ENCODE measurements around the gene CLEC20A. TPM values are rescaled to one million over a fixed set of nuclear protein-coding genes. Genes with fewer than 3 reads are reported as not detected.

The CLEC20A gene
- total RNA-seq, 3 donors from 2014 or later, result not detected

DNA sequence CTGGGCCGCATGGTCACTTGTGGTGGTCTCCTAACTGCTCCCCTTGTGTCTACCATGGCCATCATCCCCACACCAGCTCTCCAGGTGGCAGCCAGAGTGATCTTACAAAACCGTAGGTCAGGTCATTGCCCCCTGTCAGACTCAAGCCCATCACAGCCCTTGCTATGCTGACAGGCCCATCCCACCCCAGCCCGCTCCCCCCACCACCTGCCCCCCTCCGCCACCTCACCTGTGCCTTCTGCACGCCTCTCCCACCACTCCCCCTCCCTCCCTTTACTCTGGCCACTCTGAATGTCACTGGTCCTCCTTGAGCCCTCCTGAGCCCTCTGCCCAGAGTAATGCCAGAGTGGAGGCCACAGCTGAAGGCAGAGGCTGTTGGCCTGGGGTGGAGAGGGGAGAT lies 44.6 kb upstream of the CLEC20A start:
- intact Hi-C loops (cut with DNase I, micrococcal nuclease), result loop anchor here in 1 of 2 donors (5.0 kb wide), 1 partner anchor 211 kb away; no protein-coding TSS in a partner anchor
- Histone ChIP-seq H3K9me3 (no peaks in the 10 kb centered on the region), H3K36me3 (ENCODE audit: low read depth) (no peaks in the 10 kb centered on the region), H3K4me3 (no peak overlapping the region), H3K4me1 (ENCODE audit: low read depth) (peaks cover 28% of the 10 kb centered on the region)
- DNase-seq, result no peak
- no peak for TF ChIP-seq CTCF (IDR thresholded peaks at IDR 0.05)
- ATAC-seq, result no peak

DNA sequence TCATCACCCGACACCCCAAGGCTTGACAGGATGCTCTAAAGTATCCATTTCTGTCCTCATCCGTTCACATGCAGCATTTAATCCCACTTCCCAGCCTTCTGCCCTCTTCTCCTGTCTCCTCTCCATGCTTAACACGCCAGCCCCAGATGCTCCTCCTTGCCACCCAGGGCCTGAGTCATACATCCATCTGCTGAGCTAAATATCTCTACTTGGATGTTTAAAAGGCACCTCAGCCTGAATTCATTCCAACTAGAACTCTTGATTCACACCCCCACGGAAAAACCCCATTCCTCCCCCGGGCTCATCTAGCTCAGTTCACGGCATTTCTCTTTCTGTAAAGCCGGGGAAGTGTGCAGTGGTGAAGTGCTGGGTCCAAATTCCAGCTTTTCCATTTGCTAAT lies 43.9 kb upstream of the CLEC20A start:
- TF ChIP-seq CTCF (IDR thresholded peaks at IDR 0.05), result no peak
- DNase-seq (no peak), ATAC-seq (no peak)
- intact Hi-C loops (cut with DNase I, micrococcal nuclease), result loop anchor here in 1 of 2 donors (5.0 kb wide), 1 partner anchor 212 kb away; no protein-coding TSS in a partner anchor
- Histone ChIP-seq H3K4me3 (no peak overlapping the region), H3K36me3 (ENCODE audit: low read depth) (no peaks in the 10 kb centered on the region), H3K4me1 (ENCODE audit: low read depth) (peaks cover 30% of the 10 kb centered on the region), H3K9me3 (no peaks in the 10 kb centered on the region)

GRCh38 chr1:178540204-178540603 lies 43.4 kb upstream of the CLEC20A start:
- Histone ChIP-seq H3K9me3 (no peaks in the 10 kb centered on the region), H3K4me3 (no peak overlapping the region), H3K4me1 (ENCODE audit: low read depth) (peaks cover 30% of the 10 kb centered on the region), H3K36me3 (ENCODE audit: low read depth) (no peaks in the 10 kb centered on the region)
- intact Hi-C loops (cut with DNase I, micrococcal nuclease), result loop anchor here in 1 of 2 donors (5.0 kb wide), 1 partner anchor 212 kb away; no protein-coding TSS in a partner anchor
- TF ChIP-seq CTCF (IDR thresholded peaks at IDR 0.05), result no peak
- DNase-seq, result no peak
- ATAC-seq, result no peak

- Histone ChIP-seq H3K4me3 (no peak overlapping the region), H3K4me1 (ENCODE audit: low read depth) (peaks cover 30% of the 10 kb centered on the region), H3K36me3 (ENCODE audit: low read depth) (no peaks in the 10 kb centered on the region), H3K9me3 (no peaks in the 10 kb centered on the region)
- no peak for ATAC-seq
- TF ChIP-seq CTCF (IDR thresholded peaks at IDR 0.05), result no peak
- intact Hi-C loops (cut with DNase I, micrococcal nuclease), result loop anchor here (10.0 kb wide), 1 partner anchor 466 kb away; no protein-coding TSS in a partner anchor
- no peak for DNase-seq
Measured at GRCh38 chr1:178539291-178539690, 42.5 kb upstream of the CLEC20A start.

- H3K4me1 ChIP-seq (ENCODE audit: low read depth), result peaks cover 27% of the 10 kb centered on the region
- no peaks in the 10 kb centered on the region for H3K9me3 ChIP-seq
- ATAC-seq (no peak), DNase-seq (no peak)
- intact Hi-C loops (cut with DNase I, micrococcal nuclease), result loop anchor here (10.0 kb wide), 1 partner anchor 466 kb away; no protein-coding TSS in a partner anchor
- no peaks in the 10 kb centered on the region for H3K36me3 ChIP-seq (ENCODE audit: low read depth)
- H3K4me3 ChIP-seq, result no peak overlapping the region
- TF ChIP-seq CTCF (IDR thresholded peaks at IDR 0.05), result no peak
Measured at GRCh38 chr1:178538192-178538916, 41.6 kb upstream of the CLEC20A start.
